Astrocyte (in vitro differentiated cells and primary cell): Measurements from ENCODE around the gene ZNF226. TPM values are rescaled to one million over a fixed set of nuclear protein-coding genes. Genes with fewer than 3 reads are reported as not detected.
A peak's percentile ranks its signal among the peaks of the same experiment; 100 is the strongest.

Experiments used
- DNase-seq: peaks from one replicate; pipeline ENCODE4 v3.0.0-alpha.2; 2010; ENCODE audit warnings: low read depth
- FAIRE-seq: peaks from 2 replicates; lab custom pipeline; 2011; peaks lifted over from hg19 to GRCh38; lab: Jason Lieb, UNC
- H2AFZ ChIP-seq: 2 replicates; pipeline ENCODE4 v1.6.0; 2012; ENCODE audit warnings: low read depth, low read length, inconsistent platforms
- H3K27ac ChIP-seq: 2 replicates; pipeline ENCODE4 v1.5.1; 2011; ENCODE audit warnings: low read depth, low read length, inconsistent platforms
- H3K27me3 ChIP-seq: 2 replicates; pipeline ENCODE4 v1.6.0; 2011; ENCODE audit warnings: low read length, inconsistent platforms; ENCODE audit not compliant: insufficient read depth
- H3K36me3 ChIP-seq: 2 replicates; pipeline ENCODE4 v1.5.1; 2011; ENCODE audit warnings: low read length, inconsistent platforms; ENCODE audit not compliant: insufficient read depth
- H3K4me1 ChIP-seq: 2 replicates; pipeline ENCODE4 v1.5.1; 2011; ENCODE audit warnings: low read length, inconsistent platforms; ENCODE audit not compliant: insufficient read depth
- H3K4me2 ChIP-seq: 2 replicates; pipeline ENCODE4 v1.6.0; 2012; ENCODE audit warnings: low read length, inconsistent platforms
- H3K4me3 ChIP-seq: 2 replicates; pipeline ENCODE4 v1.5.1; 2011; ENCODE audit warnings: low read depth, mild to moderate bottlenecking, low read length, inconsistent platforms; ENCODE audit not compliant: insufficient read depth
- H3K79me2 ChIP-seq: 2 replicates; pipeline ENCODE4 v1.6.0; 2012; ENCODE audit warnings: mild to moderate bottlenecking, low read length, inconsistent platforms; ENCODE audit not compliant: insufficient read depth
- H3K9ac ChIP-seq: 2 replicates; pipeline ENCODE4 v1.6.0; 2012; ENCODE audit warnings: mild to moderate bottlenecking, low read length, inconsistent platforms
- H3K9me3 ChIP-seq: 2 replicates; pipeline ENCODE4 v1.5.1; 2012; ENCODE audit warnings: low read depth, mild to moderate bottlenecking, low read length, inconsistent platforms; ENCODE audit not compliant: insufficient read depth
- H4K20me1 ChIP-seq: 2 replicates; pipeline ENCODE4 v1.6.0; 2012; ENCODE audit warnings: low read length, inconsistent platforms; ENCODE audit not compliant: insufficient read depth
- H3K27ac Mint-ChIP-seq: one replicate; pipeline ENCODE4 v1.8.0; 2021; ENCODE audit warnings: mild to moderate bottlenecking, mixed read lengths; ENCODE audit not compliant: unreplicated experiment
- H3K27me3 Mint-ChIP-seq: one replicate; pipeline ENCODE4 v1.8.0; 2021; ENCODE audit warnings: low read depth, mixed read lengths; ENCODE audit not compliant: unreplicated experiment
- H3K36me3 Mint-ChIP-seq: one replicate; pipeline ENCODE4 v1.8.0; 2021; ENCODE audit warnings: low read depth, mixed read lengths; ENCODE audit not compliant: unreplicated experiment
- H3K4me1 Mint-ChIP-seq: one replicate; pipeline ENCODE4 v1.8.0; 2021; ENCODE audit warnings: low read depth, mixed read lengths; ENCODE audit not compliant: unreplicated experiment
- H3K4me3 Mint-ChIP-seq: one replicate; pipeline ENCODE4 v1.8.0; 2021; ENCODE audit warnings: mild to moderate bottlenecking, moderate library complexity, mixed read lengths; ENCODE audit not compliant: unreplicated experiment
- H3K9me3 Mint-ChIP-seq: one replicate; pipeline ENCODE4 v1.8.0; 2021; ENCODE audit warnings: mild to moderate bottlenecking, mixed read lengths; ENCODE audit not compliant: unreplicated experiment
- CTCF ChIP-seq: IDR thresholded peaks from 2 replicates; pipeline ENCODE4 v1.5.1; 2011; ENCODE audit warnings: low read depth, mild to moderate bottlenecking, inconsistent platforms, low read length, moderate library complexity; ENCODE audit not compliant: insufficient read depth
- EZH2 ChIP-seq: IDR thresholded peaks from 2 replicates; pipeline ENCODE4 v1.6.1; 2012; ENCODE audit warnings: mild to moderate bottlenecking, low read length, inconsistent platforms; ENCODE audit not compliant: insufficient read depth
- total RNA-seq: library from RNA; stranded (reverse); gene quantifications from 2 replicates; pipeline ENCODE4 v1.2.1, GENCODE V29; 2021

ZNF226 gene
- total RNA-seq, 1 donor from 2014 or later: 24.4 TPM

GRCh38 chr19:44149776-44150175 is 15.1 kb upstream of the ZNF226 start:
- Mint-ChIP-seq H3K27ac (no peak overlapping the region), H3K9me3 (peaks cover 3% of the 10 kb centered on the region), H3K4me1 (no peaks in the 10 kb centered on the region), H3K36me3 (peaks cover 38% of the 10 kb centered on the region), H3K27me3 (no peaks in the 10 kb centered on the region), H3K4me3 (no peak overlapping the region)
- H3K4me2 ChIP-seq: no peak overlapping the region
- no peak for FAIRE-seq
- H3K9me3 ChIP-seq: no peaks in the 10 kb centered on the region
- no peak overlapping the region for H3K9ac ChIP-seq
- no peaks in the 10 kb centered on the region for H3K27me3 ChIP-seq
- TF ChIP-seq CTCF: no peak
- no peak for TF ChIP-seq EZH2
- no peak overlapping the region for H2AFZ ChIP-seq
- no peak overlapping the region for H3K27ac ChIP-seq
- no peaks in the 10 kb centered on the region for H3K4me1 ChIP-seq
- H3K4me3 ChIP-seq: no peak overlapping the region
- no peaks in the 10 kb centered on the region for H4K20me1 ChIP-seq
- H3K36me3 ChIP-seq: peaks cover 38% of the 10 kb centered on the region
- H3K79me2 ChIP-seq: no peaks in the 10 kb centered on the region
- no peak for DNase-seq

GRCh38 chr19:44151491-44151890 is 13.4 kb upstream of the ZNF226 start:
- Mint-ChIP-seq H3K4me3 (no peak overlapping the region), H3K36me3 (peaks cover 42% of the 10 kb centered on the region), H3K9me3 (peaks cover 11% of the 10 kb centered on the region), H3K27ac (no peak overlapping the region), H3K4me1 (no peaks in the 10 kb centered on the region), H3K27me3 (no peaks in the 10 kb centered on the region)
- TF ChIP-seq EZH2: no peak
- Histone ChIP-seq H3K9ac (no peak overlapping the region), H2AFZ (no peak overlapping the region), H3K27ac (no peak overlapping the region), H3K4me1 (no peaks in the 10 kb centered on the region), H3K9me3 (peaks cover 9% of the 10 kb centered on the region), H3K79me2 (no peaks in the 10 kb centered on the region), H3K4me2 (no peak overlapping the region), H3K4me3 (no peak overlapping the region), H3K27me3 (no peaks in the 10 kb centered on the region), H3K36me3 (peaks cover 45% of the 10 kb centered on the region), H4K20me1 (no peaks in the 10 kb centered on the region)
- DNase-seq (no peak), FAIRE-seq (no peak)

- TF ChIP-seq EZH2 (no peak), CTCF (no peak)
- FAIRE-seq: no peak
- H3K4me1 Mint-ChIP-seq: no peaks in the 10 kb centered on the region
- no peak overlapping the region for H3K4me2 ChIP-seq
- H3K36me3 ChIP-seq: peaks cover 44% of the 10 kb centered on the region
- peaks cover 26% of the 10 kb centered on the region for H3K9me3 Mint-ChIP-seq
- peaks cover 23% of the 10 kb centered on the region for H3K9me3 ChIP-seq
- H3K36me3 Mint-ChIP-seq: peaks cover 49% of the 10 kb centered on the region
- no peak overlapping the region for H3K9ac ChIP-seq
- no peak for DNase-seq
- H3K4me3 Mint-ChIP-seq: no peak overlapping the region
- peak overlapping the region; percentile 2 for H3K4me3 ChIP-seq
- H3K27ac Mint-ChIP-seq: no peak overlapping the region
- no peak overlapping the region for H2AFZ ChIP-seq
- H4K20me1 ChIP-seq: no peaks in the 10 kb centered on the region
- no peaks in the 10 kb centered on the region for H3K4me1 ChIP-seq
- H3K27me3 Mint-ChIP-seq: no peaks in the 10 kb centered on the region
- H3K27ac ChIP-seq: no peak overlapping the region
- no peaks in the 10 kb centered on the region for H3K79me2 ChIP-seq
- no peaks in the 10 kb centered on the region for H3K27me3 ChIP-seq
These were observed 8.4 kb upstream of the ZNF226 start for GRCh38 chr19:44156475-44156874.
